ENCODE measurements around the gene PELI3. TPM values are rescaled to one million over a fixed set of nuclear protein-coding genes. Genes with fewer than 3 reads are reported as not detected.

PELI3 gene
- total RNA-seq, 1 donor from 2014 or later, result 21.6 TPM

- Histone ChIP-seq H3K9me3 (no peaks in the 10 kb centered on the region), H3K4me1 (peaks cover 9% of the 10 kb centered on the region), H3K27me3 (no peaks in the 10 kb centered on the region), H3K27ac (no peak overlapping the region), H3K4me3 (no peak overlapping the region), H3K36me3 (peaks cover 0 to 9% of the 10 kb centered on the region in 2 donors)
- intact Hi-C loops (cut with DNase I), result no loop called here
- no peak for TF ChIP-seq CTCF (IDR thresholded peaks at IDR 0.05)
- no peak for TF ChIP-seq POLR2A (IDR thresholded peaks at IDR 0.05)
- no peak for TF ChIP-seq POLR2AphosphoS5 (IDR thresholded peaks at IDR 0.05; ENCODE audit: insufficient read depth in 1 of 2, low read depth in 1 of 2)
- DNase-seq (ENCODE audit: extremely low spot score in 2 of 2), result no peak
Measured at GRCh38 chr11:66484806-66485380, 18.2 kb downstream of the PELI3 start.

GRCh38 chr11:66488957-66489356 is 22.3 kb downstream of the PELI3 start:
- Histone ChIP-seq H3K4me1 (no peaks in the 10 kb centered on the region), H3K27ac (no peak overlapping the region), H3K36me3 (peaks cover 0 to 20% of the 10 kb centered on the region in 2 donors), H3K9me3 (no peaks in the 10 kb centered on the region), H3K27me3 (no peaks in the 10 kb centered on the region), H3K4me3 (no peak overlapping the region)
- TF ChIP-seq CTCF (IDR thresholded peaks at IDR 0.05) (no peak), POLR2A (IDR thresholded peaks at IDR 0.05) (no peak), POLR2AphosphoS5 (IDR thresholded peaks at IDR 0.05; ENCODE audit: insufficient read depth in 1 of 2, low read depth in 1 of 2) (no peak)
- DNase-seq (ENCODE audit: extremely low spot score in 2 of 2), result no peak
- intact Hi-C loops (cut with DNase I), result no loop called here

- intact Hi-C loops (cut with DNase I), result no loop called here
- H3K27ac ChIP-seq, result no peak overlapping the region
- no peak for TF ChIP-seq POLR2A (IDR thresholded peaks at IDR 0.05)
- no peak for TF ChIP-seq POLR2AphosphoS5 (IDR thresholded peaks at IDR 0.05; ENCODE audit: insufficient read depth in 1 of 2, low read depth in 1 of 2)
- TF ChIP-seq CTCF (IDR thresholded peaks at IDR 0.05), result no peak
- no peak for DNase-seq (ENCODE audit: extremely low spot score in 2 of 2)
- no peaks in the 10 kb centered on the region for H3K4me1 ChIP-seq
- no peaks in the 10 kb centered on the region for H3K9me3 ChIP-seq
- H3K36me3 ChIP-seq, result peaks cover 0 to 20% of the 10 kb centered on the region in 2 donors
- no peak overlapping the region for H3K4me3 ChIP-seq
- H3K27me3 ChIP-seq, result no peaks in the 10 kb centered on the region
Measured at GRCh38 chr11:66489636-66490035, 22.9 kb downstream of the PELI3 start.

GRCh38 chr11:66491315-66491935 is 24.7 kb downstream of the PELI3 start:
- intact Hi-C loops (cut with DNase I), result no loop called here
- no peaks in the 10 kb centered on the region for H3K9me3 ChIP-seq
- no peak overlapping the region for H3K4me3 ChIP-seq
- H3K4me1 ChIP-seq, result no peaks in the 10 kb centered on the region
- peaks cover 0 to 20% of the 10 kb centered on the region in 2 donors for H3K36me3 ChIP-seq
- no peak for TF ChIP-seq POLR2AphosphoS5 (IDR thresholded peaks at IDR 0.05; ENCODE audit: insufficient read depth in 1 of 2, low read depth in 1 of 2)
- no peak for TF ChIP-seq POLR2A (IDR thresholded peaks at IDR 0.05)
- no peak for TF ChIP-seq CTCF (IDR thresholded peaks at IDR 0.05)
- no peak for DNase-seq (ENCODE audit: extremely low spot score in 2 of 2)
- H3K27ac ChIP-seq, result no peak overlapping the region
- H3K27me3 ChIP-seq, result no peaks in the 10 kb centered on the region

GRCh38 chr11:66492161-66492865 is 25.6 kb downstream of the PELI3 start:
- TF ChIP-seq POLR2AphosphoS5 (IDR thresholded peaks at IDR 0.05; ENCODE audit: insufficient read depth in 1 of 2, low read depth in 1 of 2), result no peak
- H3K27ac ChIP-seq, result no peak overlapping the region
- H3K36me3 ChIP-seq, result peaks cover 0 to 22% of the 10 kb centered on the region in 2 donors
- no peaks in the 10 kb centered on the region for H3K9me3 ChIP-seq
- H3K4me3 ChIP-seq, result no peak overlapping the region
- intact Hi-C loops (cut with DNase I), result no loop called here
- H3K4me1 ChIP-seq, result no peaks in the 10 kb centered on the region
- no peaks in the 10 kb centered on the region for H3K27me3 ChIP-seq
- no peak for DNase-seq (ENCODE audit: extremely low spot score in 2 of 2)

Measured in vagina (tissue), 2 donors.